Activated T-helper 2 cell treated with anti-CD3 and anti-CD28 coated beads, Interferon-gamma antibody, Interleukin-2, Interleukin-4, amounts not matched to agents 10 μg/mL and 5 μg/mL and 100 μg/mL, durations not matched to agents 14 hours and 24 hours and 36 hours (primary cell): ENCODE results near the gene TEKTIP1. TPM values are rescaled to one million over a fixed set of nuclear protein-coding genes. Genes with fewer than 3 reads are reported as not detected.
"Not testable (repeated sequence)": the region's sequence is repeated elsewhere in the genome, so short reads cannot be mapped to it uniquely, and the experiment has no call there.

ENCODE experiments used
- DNase-seq: peaks from one replicate; pipeline ENCODE4 v3.0.0; 2021; ENCODE audit warnings: low spot score
- H3K27ac Mint-ChIP-seq: one replicate; pipeline ENCODE4 v1.8.0; 2021; ENCODE audit warnings: mixed read lengths
- H3K27me3 Mint-ChIP-seq: one replicate; pipeline ENCODE4 v1.8.0; 2021; ENCODE audit warnings: low read depth, mixed read lengths
- H3K36me3 Mint-ChIP-seq: one replicate; pipeline ENCODE4 v1.8.0; 2021; ENCODE audit warnings: low read depth, mixed read lengths
- H3K4me1 Mint-ChIP-seq: one replicate; pipeline ENCODE4 v1.8.0; 2021; ENCODE audit warnings: low read depth, mixed read lengths
- H3K4me3 Mint-ChIP-seq: one replicate; pipeline ENCODE4 v1.8.0; 2021; ENCODE audit warnings: low read depth, mild to moderate bottlenecking, moderate library complexity, mixed read lengths
- H3K9me3 Mint-ChIP-seq: one replicate; pipeline ENCODE4 v1.8.0; 2021; ENCODE audit warnings: mixed read lengths
- intact Hi-C: fragments of 100-400 bp; cut with micrococcal nuclease; formaldehyde crosslinking; loops from one replicate; pipeline ENCODE4 v1.15.1; 2023
- total RNA-seq: library from RNA; stranded (reverse); gene quantifications from 2 replicates; pipeline ENCODE4 v1.2.3, GENCODE V29; 2022

The TEKTIP1 gene
- total RNA-seq, 1 donor from 2014 or later = 2.5 TPM

- Mint-ChIP-seq H3K4me1 (no peaks in the 10 kb centered on the region), H3K27me3 (no peaks in the 10 kb centered on the region), H3K36me3 (peaks cover 21% of the 10 kb centered on the region), H3K4me3 (no peak overlapping the region), H3K27ac (no peak overlapping the region), H3K9me3 (no peaks in the 10 kb centered on the region)
- DNase-seq = no peak
- intact Hi-C loops = no loop called here
Observed at GRCh38 chr19:3522421-3523360, 16.3 kb upstream of the TEKTIP1 start.

- no peaks in the 10 kb centered on the region for H3K4me1 Mint-ChIP-seq
- no peak overlapping the region for H3K27ac Mint-ChIP-seq
- intact Hi-C loops = no loop called here
- no peak overlapping the region for H3K4me3 Mint-ChIP-seq
- H3K27me3 Mint-ChIP-seq = no peaks in the 10 kb centered on the region
- H3K9me3 Mint-ChIP-seq = no peaks in the 10 kb centered on the region
- H3K36me3 Mint-ChIP-seq = peaks cover 21% of the 10 kb centered on the region
- DNase-seq = no peak
Observed at GRCh38 chr19:3523361-3524077, 15.5 kb upstream of the TEKTIP1 start.

- peaks cover 21% of the 10 kb centered on the region for H3K36me3 Mint-ChIP-seq
- no peaks in the 10 kb centered on the region for H3K27me3 Mint-ChIP-seq
- H3K27ac Mint-ChIP-seq = no peak overlapping the region
- no peaks in the 10 kb centered on the region for H3K9me3 Mint-ChIP-seq
- H3K4me1 Mint-ChIP-seq = no peaks in the 10 kb centered on the region
- intact Hi-C loops = no loop called here
- DNase-seq = no peak
- H3K4me3 Mint-ChIP-seq = no peak overlapping the region
Observed at GRCh38 chr19:3524078-3524842, 14.7 kb upstream of the TEKTIP1 start.

- Mint-ChIP-seq H3K9me3 (no peaks in the 10 kb centered on the region), H3K27ac (no peak overlapping the region), H3K36me3 (peaks cover 21% of the 10 kb centered on the region), H3K4me3 (no peak overlapping the region), H3K27me3 (no peaks in the 10 kb centered on the region), H3K4me1 (no peaks in the 10 kb centered on the region)
- intact Hi-C loops = no loop called here
- no peak for DNase-seq
Observed at GRCh38 chr19:3524904-3525451, 14.0 kb upstream of the TEKTIP1 start.

- Mint-ChIP-seq H3K36me3 (peaks cover 24% of the 10 kb centered on the region), H3K27ac (no peak overlapping the region), H3K27me3 (no peaks in the 10 kb centered on the region), H3K4me1 (no peaks in the 10 kb centered on the region), H3K9me3 (no peaks in the 10 kb centered on the region), H3K4me3 (no peak overlapping the region)
- intact Hi-C loops = no loop called here
- no peak for DNase-seq
Observed at GRCh38 chr19:3526507-3527237, 12.3 kb upstream of the TEKTIP1 start.

GRCh38 chr19:3527238-3527910 is 11.6 kb upstream of the TEKTIP1 start:
- H3K27me3 Mint-ChIP-seq = no peaks in the 10 kb centered on the region
- H3K9me3 Mint-ChIP-seq = no peaks in the 10 kb centered on the region
- DNase-seq = no peak
- H3K4me3 Mint-ChIP-seq = no peak overlapping the region
- H3K4me1 Mint-ChIP-seq = no peaks in the 10 kb centered on the region
- intact Hi-C loops = no loop called here
- H3K27ac Mint-ChIP-seq = no peak overlapping the region
- peaks cover 20% of the 10 kb centered on the region for H3K36me3 Mint-ChIP-seq

- Mint-ChIP-seq H3K4me3 (no peak overlapping the region), H3K27ac (no peak overlapping the region), H3K36me3 (peaks cover 23% of the 10 kb centered on the region), H3K4me1 (no peaks in the 10 kb centered on the region), H3K9me3 (no peaks in the 10 kb centered on the region), H3K27me3 (no peaks in the 10 kb centered on the region)
- no peak for DNase-seq
- intact Hi-C loops = no loop called here
Observed at GRCh38 chr19:3528080-3528479, 10.9 kb upstream of the TEKTIP1 start.

- Mint-ChIP-seq H3K4me3 (no peak overlapping the region), H3K27ac (no peak overlapping the region), H3K36me3 (peaks cover 29% of the 10 kb centered on the region), H3K9me3 (no peaks in the 10 kb centered on the region), H3K27me3 (no peaks in the 10 kb centered on the region), H3K4me1 (no peaks in the 10 kb centered on the region)
- DNase-seq = no peak
- intact Hi-C loops = no loop called here
Observed at GRCh38 chr19:3528539-3529211, 10.3 kb upstream of the TEKTIP1 start.

- H3K4me3 Mint-ChIP-seq, intact Hi-C loops, DNase-seq, H3K27ac Mint-ChIP-seq, H3K4me1 Mint-ChIP-seq, H3K27me3 Mint-ChIP-seq, H3K9me3 Mint-ChIP-seq: not testable (repeated sequence)
- peaks cover 33% of the 10 kb centered on the region for H3K36me3 Mint-ChIP-seq
Observed at GRCh38 chr19:3529299-3529698, 9.7 kb upstream of the TEKTIP1 start.

- H3K27ac Mint-ChIP-seq = no peak overlapping the region
- no peaks in the 10 kb centered on the region for H3K4me1 Mint-ChIP-seq
- peaks cover 38% of the 10 kb centered on the region for H3K36me3 Mint-ChIP-seq
- no peaks in the 10 kb centered on the region for H3K27me3 Mint-ChIP-seq
- no peaks in the 10 kb centered on the region for H3K9me3 Mint-ChIP-seq
- intact Hi-C loops = no loop called here
- no peak overlapping the region for H3K4me3 Mint-ChIP-seq
- DNase-seq = no peak
Observed at GRCh38 chr19:3530389-3530788, 8.6 kb upstream of the TEKTIP1 start.

- H3K27me3 Mint-ChIP-seq = no peaks in the 10 kb centered on the region
- H3K4me1 Mint-ChIP-seq = no peaks in the 10 kb centered on the region
- peaks cover 35% of the 10 kb centered on the region for H3K36me3 Mint-ChIP-seq
- no peak overlapping the region for H3K4me3 Mint-ChIP-seq
- no peak overlapping the region for H3K27ac Mint-ChIP-seq
- intact Hi-C loops = no loop called here
- no peaks in the 10 kb centered on the region for H3K9me3 Mint-ChIP-seq
- no peak for DNase-seq
Observed at GRCh38 chr19:3531716-3532115, 7.3 kb upstream of the TEKTIP1 start.
